Measurements from ENCODE around the gene PILRA. TPM values are rescaled to one million over a fixed set of nuclear protein-coding genes. Genes with fewer than 3 reads are reported as not detected.
A peak's percentile ranks its signal among the peaks of the same experiment; 100 is the strongest.
"Not testable (repeated sequence)": the region's sequence is repeated elsewhere in the genome, so short reads cannot be mapped to it uniquely, and the experiment has no call there.

The PILRA gene
- polyA plus RNA-seq, 1 of the 3 experiments (the other 2 are of a cell fraction): 0.89 TPM

- no peak for TF ChIP-seq PBX3 (IDR thresholded peaks at IDR 0.05)
These were observed 71.3 kb downstream of the PILRA start (continued) for GRCh38 chr7:100444311-100445278.

GRCh38 chr7:100446040-100446439 lies 72.8 kb downstream of the PILRA start:
- Histone ChIP-seq H3K4me2 (peak overlapping the region; percentile 65), H2AFZ (ENCODE audit: low read depth) (peak overlapping the region; percentile 41; the same call in 1 of the 2 replicates), H3K4me3 (ENCODE audit: low read depth in 2 of 2, low read length in 1 of 2) (no peak overlapping the region), H3K9ac (0 out of 2 replicates have a peak overlapping the region, but pooled peaks have one; percentile 39), H3K27me3 (ENCODE audit: insufficient read depth) (no peaks in the 10 kb centered on the region), H3K36me3 (replicated peaks in 1 of 2; ENCODE audit: control insufficient read depth in 1 of 2, insufficient read depth in 2 of 2, low read length in 1 of 2) (no peaks in the 10 kb centered on the region), H3K27ac (ENCODE audit: low read depth in 2 of 2, low read length in 1 of 2) (peak overlapping the region in 1 of 2 experiments; percentile 36; a peak in 2 of 4 replicates), H3K9me2 (no peaks in the 10 kb centered on the region), H4K20me1 (ENCODE audit: insufficient read depth) (no peaks in the 10 kb centered on the region), H3K79me2 (ENCODE audit: insufficient read depth) (no peaks in the 10 kb centered on the region), H3F3A (replicated peaks; ENCODE audit: insufficient read depth) (no peaks in the 10 kb centered on the region), H3K4me1 (ENCODE audit: control insufficient read depth in 1 of 2, insufficient read depth in 2 of 2, low read depth in 1 of 2, low read length in 1 of 2) (peaks cover 2 to 4% of the 10 kb centered on the region in 2 experiments; a peak in 2 of 4 replicates), H3K9me3 (no peaks in the 10 kb centered on the region)
- ChIA-PET CTCF (interaction anchor here (1.0 to 2.2 kb wide), 6 partner anchors 9 to 113 kb away, joined by 3 to 6 read pairs (median 5); partner anchors contain the start of gene PPP1R35), POLR2A (interaction anchor here (1.6 kb wide), 1 partner anchor 17 kb away, joined by 5 read pairs; the partner anchor contains the start of gene ZCWPW1)
- no peak for DNase-seq
- TF ChIP-seq FOXJ3 (CRISPR knock-in tag; IDR thresholded peaks at IDR 0.05): no peak
- TF ChIP-seq FOSL2 (IDR thresholded peaks at IDR 0.05; ENCODE audit: borderline replicate concordance, low read depth): peak; percentile 52; the same call in 1 of the 2 replicates
- WGBS (ENCODE audit: low lambda C conversion rate): 81% methylated on average over 2 of the region's 2 CpGs

- H3K4me2 ChIP-seq; H3K36me3 ChIP-seq (replicated peaks in 1 of 2; ENCODE audit: control insufficient read depth in 1 of 2, insufficient read depth in 2 of 2, low read length in 1 of 2); H3K27ac ChIP-seq (ENCODE audit: low read depth in 2 of 2, low read length in 1 of 2); H3K79me2 ChIP-seq (ENCODE audit: insufficient read depth); H3K4me1 ChIP-seq (ENCODE audit: control insufficient read depth in 1 of 2, insufficient read depth in 2 of 2, low read depth in 1 of 2, low read length in 1 of 2); H3F3A ChIP-seq (replicated peaks; ENCODE audit: insufficient read depth); H2AFZ ChIP-seq (ENCODE audit: low read depth); H3K9ac ChIP-seq; H3K27me3 ChIP-seq (ENCODE audit: insufficient read depth); H3K9me2 ChIP-seq; DNase-seq; H3K9me3 ChIP-seq; H4K20me1 ChIP-seq (ENCODE audit: insufficient read depth); H3K4me3 ChIP-seq (ENCODE audit: low read depth in 2 of 2, low read length in 1 of 2); POLR2A ChIA-PET: not testable (repeated sequence)
- 95% methylated on average over 8 of the region's 8 CpGs for WGBS (ENCODE audit: low lambda C conversion rate)
- CTCF ChIA-PET: interaction anchor here (1.1 to 2.2 kb wide), 5 partner anchors 9 to 112 kb away, joined by 3 to 6 read pairs (median 4); partner anchors contain the start of gene PPP1R35
These were observed 74.1 kb downstream of the PILRA start for GRCh38 chr7:100447363-100447762.

- Histone ChIP-seq H2AFZ (ENCODE audit: low read depth) (no peak overlapping the region), H3K79me2 (ENCODE audit: insufficient read depth) (no peaks in the 10 kb centered on the region), H3K4me3 (ENCODE audit: low read depth in 2 of 2, low read length in 1 of 2) (no peak overlapping the region), H3K4me1 (ENCODE audit: control insufficient read depth in 1 of 2, insufficient read depth in 2 of 2, low read depth in 1 of 2, low read length in 1 of 2) (peaks cover 2 to 4% of the 10 kb centered on the region in 2 experiments; a peak in 2 of 4 replicates), H3K9me3 (no peaks in the 10 kb centered on the region), H3K27ac (ENCODE audit: low read depth in 2 of 2, low read length in 1 of 2) (no peak overlapping the region), H3K9me2 (no peaks in the 10 kb centered on the region), H3K36me3 (replicated peaks in 1 of 2; ENCODE audit: control insufficient read depth in 1 of 2, insufficient read depth in 2 of 2, low read length in 1 of 2) (no peaks in the 10 kb centered on the region), H3F3A (replicated peaks; ENCODE audit: insufficient read depth) (no peaks in the 10 kb centered on the region), H3K9ac (no peak overlapping the region), H3K4me2 (no peak overlapping the region), H3K27me3 (ENCODE audit: insufficient read depth) (no peaks in the 10 kb centered on the region), H4K20me1 (ENCODE audit: insufficient read depth) (no peaks in the 10 kb centered on the region)
- TF ChIP-seq GABPA (IDR thresholded peaks at IDR 0.05; ENCODE audit: low read depth): no peak
- 93% methylated on average over 13 of the region's 13 CpGs for WGBS (ENCODE audit: low lambda C conversion rate)
- CTCF ChIA-PET: interaction anchor here (0.7 to 3.1 kb wide), 12 partner anchors 9 to 185 kb away, joined by 3 to 41 read pairs (median 13); partner anchors contain the start of genes NYAP1, PPP1R35 and SPACDR
- DNase-seq: no peak
- POLR2A ChIA-PET: interaction anchor here (0.7 to 1.2 kb wide), 2 partner anchors 18 to 21 kb away, joined by 3 to 6 read pairs; partner anchors contain the start of gene ZCWPW1
These were observed 76.0 kb downstream of the PILRA start for GRCh38 chr7:100449190-100449795.

Small RNAs within 50 kb of the gene (small RNA-seq; reads per million reads assigned to genes)
- 0 reads per million in 7 experiments for gene RF00019

Other genes starting within 250 kb of the PILRA start
- gene MBLAC1, start 246.5 kb upstream of the PILRA start, polyA plus RNA-seq (2012; rRNA removed): 2.5 and 4.4 TPM in 2 replicates
- 600 and 630 TPM in 2 replicates for gene LAMTOR4, start 224.6 kb upstream of the PILRA start, polyA plus RNA-seq (2012; rRNA removed)
- 13.9 and 16.4 TPM in 2 replicates for gene TRAPPC14, start 214.8 kb upstream of the PILRA start, polyA plus RNA-seq (2012; rRNA removed)
- 9.0 and 9.4 TPM in 2 replicates for gene GAL3ST4, start 204.9 kb upstream of the PILRA start, polyA plus RNA-seq (2012; rRNA removed)
- 12.9 and 14.2 TPM in 2 replicates for gene GPC2, start 196.1 kb upstream of the PILRA start, polyA plus RNA-seq (2012; rRNA removed)
- gene STAG3, start 195.6 kb upstream of the PILRA start, polyA plus RNA-seq (2012; rRNA removed): 0.10 and 0.31 TPM in 2 replicates
- not detected in 2 replicates for gene PVRIG, start 153.5 kb upstream of the PILRA start, polyA plus RNA-seq (2012; rRNA removed)
- gene SPDYE3, start 65.8 kb upstream of the PILRA start, polyA plus RNA-seq (2012; rRNA removed): not detected in 2 replicates
- gene PILRB, start 15.4 kb upstream of the PILRA start, polyA plus RNA-seq (2012; rRNA removed): 55.4 and 63.7 TPM in 2 replicates
- gene ZCWPW1, start 55.2 kb downstream of the PILRA start, polyA plus RNA-seq (2012; rRNA removed): 3.4 and 4.1 TPM in 2 replicates
- 16.7 and 20.2 TPM in 2 replicates for gene MEPCE, start 56.3 kb downstream of the PILRA start, polyA plus RNA-seq (2012; rRNA removed)
- gene PPP1R35, start 63.0 kb downstream of the PILRA start, polyA plus RNA-seq (2012; rRNA removed): 66.9 and 75.9 TPM in 2 replicates
- 0.93 and 1.5 TPM in 2 replicates for gene SPACDR, start 90.8 kb downstream of the PILRA start, polyA plus RNA-seq (2012; rRNA removed)
- gene TSC22D4, start 105.7 kb downstream of the PILRA start, polyA plus RNA-seq (2012; rRNA removed): 20.3 and 32.7 TPM in 2 replicates
- 3.9 and 6.0 TPM in 2 replicates for gene NYAP1, start 110.4 kb downstream of the PILRA start, polyA plus RNA-seq (2012; rRNA removed)
- 16.1 and 23.1 TPM in 2 replicates for gene AGFG2, start 165.7 kb downstream of the PILRA start, polyA plus RNA-seq (2012; rRNA removed)
- gene SAP25, start 200.4 kb downstream of the PILRA start, polyA plus RNA-seq (2012; rRNA removed): 1.0 and 1.2 TPM in 2 replicates
- 24.2 and 29.8 TPM in 2 replicates for gene LRCH4, start 212.6 kb downstream of the PILRA start, polyA plus RNA-seq (2012; rRNA removed)
- 0.71 and 0.94 TPM in 2 replicates for gene FBXO24, start 212.8 kb downstream of the PILRA start, polyA plus RNA-seq (2012; rRNA removed)
- 190 and 448 TPM in 2 replicates for gene PCOLCE, start 228.9 kb downstream of the PILRA start, polyA plus RNA-seq (2012; rRNA removed)
- 30.0 and 61.7 TPM in 2 replicates for gene MOSPD3, start 239.1 kb downstream of the PILRA start, polyA plus RNA-seq (2012; rRNA removed)

Measured in SK-N-SH (cell line).